Breast epithelium (tissue), 4 donors: ENCODE results near the gene ZNF747. TPM values are rescaled to one million over a fixed set of nuclear protein-coding genes. Genes with fewer than 3 reads are reported as not detected.

Experiments
- DNase-seq, 2 donors: peaks; one replicate each; pipeline ENCODE4 v3.0.0-alpha.2; 2019; ENCODE audit warnings: low spot score in 2 of 2
- H3K27ac ChIP-seq, 2 donors: fragments of 200-600 bp; sonication (generic) in 1 of 2; one replicate each; pipeline ENCODE4 v1.5.1; 2016 to 2019; ENCODE audit warnings: mild to moderate bottlenecking in 1 of 2
- H3K27me3 ChIP-seq, 2 donors: fragments of 200-600 bp; sonication (generic) in 1 of 2; one replicate each; pipeline versions ENCODE4 v1.5.1 to v1.6.0; 2017 to 2019; ENCODE audit warnings: control low read depth in 1 of 2, mild to moderate bottlenecking in 1 of 2
- H3K36me3 ChIP-seq: fragments of 200-600 bp; one replicate; pipeline ENCODE4 v1.5.1; 2019
- H3K4me1 ChIP-seq, 2 donors: fragments of 200-600 bp; sonication (generic); one replicate each; pipeline ENCODE4 v1.5.1; 2016 to 2019; ENCODE audit warnings: control low read depth in 1 of 2
- H3K4me3 ChIP-seq, 3 donors: fragments of 200-600 bp; sonication (generic); 1 replicate in 2 of 3; 2 replicates in 1 of 3; pipeline ENCODE4 v1.5.1; 2016 to 2019; ENCODE audit warnings: mild to moderate bottlenecking in 3 of 3, moderate library complexity in 2 of 3
- H3K9me3 ChIP-seq, 2 donors: fragments of 200-600 bp; sonication (generic) in 1 of 2; one replicate each; pipeline ENCODE4 v1.5.1; 2016 to 2019; ENCODE audit warnings: control low read depth in 1 of 2
- POLR2A ChIP-seq: fragments of 450-650 bp; IDR thresholded peaks from one replicate; pipeline ENCODE4 v1.6.1; 2016; ENCODE audit warnings: antibody characterized with exemption, mild to moderate bottlenecking, moderate library complexity
- POLR2AphosphoS5 ChIP-seq, 3 donors: sonication (generic); formaldehyde crosslinking; IDR thresholded peaks; one replicate each; pipeline ENCODE4 v1.6.1; 2017; ENCODE audit warnings: antibody characterized with exemption in 3 of 3
- intact Hi-C: fragments of 100-400 bp; cut with DNase I; formaldehyde crosslinking; loops from one replicate; pipeline ENCODE4 v1.15.1; 2023; ENCODE audit warnings: low total_unique reads
- total RNA-seq, 3 donors: library from RNA; depleted of rRNA; stranded (reverse); fragments of >200 nt; gene quantifications; one replicate each; pipeline ENCODE4 v1.1.0, GENCODE V29; 2016
- TF ChIP-seq, protein P1 (sequence below), 3 donors: fragments of 450-650 bp; IDR thresholded peaks; one replicate each; pipeline ENCODE4 v1.5.1; 2016 to 2017; ENCODE audit warnings: antibody characterized with exemption in 3 of 3, mild to moderate bottlenecking in 3 of 3, moderate library complexity in 3 of 3

ZNF747 gene
- total RNA-seq, 3 donors from 2014 or later, result 10.7 to 14.7 (median 13.2) TPM

DNA sequence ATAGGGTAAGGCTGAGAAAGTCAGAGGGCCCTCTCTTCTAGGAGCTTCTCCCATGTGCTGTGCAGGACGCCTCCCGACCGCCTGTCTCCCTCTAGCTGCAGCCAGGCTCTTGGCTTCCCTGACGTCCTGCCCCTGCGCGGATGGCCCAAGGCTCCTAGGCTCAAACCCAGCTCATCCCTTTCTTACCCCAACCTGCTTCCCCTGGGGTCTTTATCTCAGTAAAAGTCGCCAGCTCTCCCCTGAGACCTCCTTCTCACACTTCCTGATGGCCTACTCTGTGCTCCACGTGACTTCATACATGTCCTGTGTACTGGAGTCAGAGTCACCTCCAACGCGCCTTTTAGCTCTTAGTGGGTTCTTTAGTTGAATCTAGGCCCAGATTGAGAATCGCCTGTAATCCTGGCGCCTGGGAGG, 1.1 kb upstream of the ZNF747 start:
- peaks cover 5% of the 10 kb centered on the region for H3K36me3 ChIP-seq
- TF ChIP-seq POLR2AphosphoS5 (IDR thresholded peaks at IDR 0.05), result peak in 1 of 3 donors; percentile 32
- no peak for TF ChIP-seq POLR2A
- TF ChIP-seq, protein P1, sequence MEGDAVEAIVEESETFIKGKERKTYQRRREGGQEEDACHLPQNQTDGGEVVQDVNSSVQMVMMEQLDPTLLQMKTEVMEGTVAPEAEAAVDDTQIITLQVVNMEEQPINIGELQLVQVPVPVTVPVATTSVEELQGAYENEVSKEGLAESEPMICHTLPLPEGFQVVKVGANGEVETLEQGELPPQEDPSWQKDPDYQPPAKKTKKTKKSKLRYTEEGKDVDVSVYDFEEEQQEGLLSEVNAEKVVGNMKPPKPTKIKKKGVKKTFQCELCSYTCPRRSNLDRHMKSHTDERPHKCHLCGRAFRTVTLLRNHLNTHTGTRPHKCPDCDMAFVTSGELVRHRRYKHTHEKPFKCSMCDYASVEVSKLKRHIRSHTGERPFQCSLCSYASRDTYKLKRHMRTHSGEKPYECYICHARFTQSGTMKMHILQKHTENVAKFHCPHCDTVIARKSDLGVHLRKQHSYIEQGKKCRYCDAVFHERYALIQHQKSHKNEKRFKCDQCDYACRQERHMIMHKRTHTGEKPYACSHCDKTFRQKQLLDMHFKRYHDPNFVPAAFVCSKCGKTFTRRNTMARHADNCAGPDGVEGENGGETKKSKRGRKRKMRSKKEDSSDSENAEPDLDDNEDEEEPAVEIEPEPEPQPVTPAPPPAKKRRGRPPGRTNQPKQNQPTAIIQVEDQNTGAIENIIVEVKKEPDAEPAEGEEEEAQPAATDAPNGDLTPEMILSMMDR (IDR thresholded peaks at IDR 0.05), result peak in 2 of 3 donors; percentile 64 to 66
- peak overlapping the region; percentile 99 for H3K27ac ChIP-seq
- intact Hi-C loops, result no loop called here
- peaks cover 0 to 17% of the 10 kb centered on the region in 2 donors for H3K4me1 ChIP-seq
- peak overlapping the region; percentile 63 to 87 (median 76) for H3K4me3 ChIP-seq
- no peaks in the 10 kb centered on the region for H3K9me3 ChIP-seq
- H3K27me3 ChIP-seq, result no peaks in the 10 kb centered on the region
- peak; percentile 72 to 82 for DNase-seq

DNA sequence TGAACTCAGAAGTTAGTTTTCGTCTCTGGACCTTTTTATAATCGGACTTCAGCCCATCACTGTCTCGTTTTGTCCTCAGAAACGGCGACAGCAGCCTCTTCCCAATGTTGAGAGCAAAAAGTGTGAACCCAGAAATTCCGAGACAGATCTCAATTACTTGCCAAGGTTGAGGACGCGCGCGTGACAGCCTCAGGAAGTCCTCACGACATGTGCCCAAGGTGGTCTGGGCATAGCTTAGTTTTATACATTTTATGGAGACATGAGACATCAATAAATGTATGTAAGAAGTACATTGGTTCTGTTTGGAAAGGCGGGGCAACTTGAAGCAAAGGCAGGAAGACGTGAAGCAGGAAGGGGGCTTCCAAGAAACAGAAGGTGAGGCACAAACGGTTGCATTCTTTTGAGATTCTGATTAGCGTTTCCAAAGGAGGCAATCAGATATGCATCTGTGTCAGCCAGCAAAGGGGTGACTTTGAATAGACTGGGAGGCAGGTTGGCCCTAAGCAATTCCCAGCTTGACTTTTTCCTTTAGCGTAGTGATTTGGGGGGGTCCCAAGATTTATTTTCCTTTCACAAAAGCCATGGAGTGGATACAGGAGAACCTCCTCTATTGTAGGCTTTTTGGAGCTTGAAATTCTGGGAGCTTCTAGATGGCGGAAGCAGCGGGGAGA, 583 bp upstream of the ZNF747 start:
- Histone ChIP-seq H3K27ac (peak overlapping the region; percentile 99), H3K4me1 (peaks cover 0 to 17% of the 10 kb centered on the region in 2 donors), H3K27me3 (no peaks in the 10 kb centered on the region), H3K36me3 (peaks cover 5% of the 10 kb centered on the region), H3K9me3 (no peaks in the 10 kb centered on the region), H3K4me3 (peak overlapping the region; percentile 63 to 87 (median 76))
- TF ChIP-seq POLR2A, result peak; percentile 52
- TF ChIP-seq, protein P1 (IDR thresholded peaks at IDR 0.05), result no peak
- no peak for TF ChIP-seq POLR2AphosphoS5 (IDR thresholded peaks at IDR 0.05)
- DNase-seq, result no peak
- intact Hi-C loops, result no loop called here

DNA sequence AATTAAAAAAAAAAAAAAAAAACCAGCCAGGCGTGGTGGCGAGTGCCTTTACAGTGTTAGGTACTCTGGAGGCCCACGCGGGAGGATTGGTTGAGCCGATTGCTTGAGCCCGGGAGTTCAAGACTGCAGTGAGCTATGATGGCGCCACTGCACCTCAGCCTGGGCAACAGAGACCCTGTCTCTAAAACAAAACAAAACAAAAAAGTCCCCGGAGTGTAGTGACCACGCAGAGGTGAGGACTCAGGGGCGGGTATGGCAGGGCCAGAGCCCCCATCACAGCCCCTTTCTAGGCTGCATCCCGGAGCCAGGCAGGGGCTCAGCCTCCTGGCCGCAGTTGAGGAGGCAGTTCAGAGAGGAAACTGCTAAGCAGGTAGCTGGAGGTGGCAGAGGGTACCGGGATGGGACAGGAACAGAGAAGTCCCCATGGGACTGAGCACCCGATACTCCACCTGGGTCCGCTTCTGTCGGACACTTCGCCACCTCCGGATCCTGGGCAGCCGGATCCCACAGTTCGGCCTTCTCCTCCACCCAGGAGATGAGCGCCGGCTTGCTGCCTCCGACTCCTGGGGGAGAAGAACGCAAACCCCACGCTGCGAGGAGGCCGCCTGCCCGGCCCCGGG, 800 bp downstream of the ZNF747 start:
- Histone ChIP-seq H3K36me3 (peaks cover 5% of the 10 kb centered on the region), H3K4me3 (peak overlapping the region; percentile 63 to 87 (median 76)), H3K27me3 (no peaks in the 10 kb centered on the region), H3K4me1 (peaks cover 0 to 17% of the 10 kb centered on the region in 2 donors), H3K9me3 (no peaks in the 10 kb centered on the region), H3K27ac (peak overlapping the region; percentile 99)
- no peak for DNase-seq
- no peak for TF ChIP-seq POLR2AphosphoS5 (IDR thresholded peaks at IDR 0.05)
- no peak for TF ChIP-seq POLR2A
- TF ChIP-seq, protein P1 (IDR thresholded peaks at IDR 0.05), result no peak
- intact Hi-C loops, result no loop called here

DNA sequence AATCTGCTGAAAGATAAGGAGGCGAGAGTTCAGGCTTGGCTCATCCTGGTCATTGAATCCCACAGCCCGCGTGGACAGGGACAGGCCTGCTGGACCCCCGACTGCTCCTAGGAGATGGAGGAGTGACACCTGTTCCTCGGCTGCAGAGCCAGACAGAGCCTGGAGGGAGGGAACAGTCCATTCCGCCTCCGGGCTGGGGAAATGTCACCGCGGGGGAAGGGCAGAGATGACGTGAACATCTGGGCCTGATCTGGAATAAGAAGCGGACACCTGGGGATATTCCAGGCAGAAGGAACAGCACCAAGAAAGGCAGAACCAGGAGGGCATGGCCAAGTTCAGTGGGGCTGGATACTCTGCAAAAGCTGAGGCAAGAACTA, 1.5 kb downstream of the ZNF747 start:
- H3K4me1 ChIP-seq, result peaks cover 1 to 17% of the 10 kb centered on the region in 2 donors

More for the DNA sequence above, 1.5 kb downstream of the ZNF747 start:
- peak overlapping the region; percentile 99 for H3K27ac ChIP-seq
- intact Hi-C loops, result no loop called here
- no peaks in the 10 kb centered on the region for H3K9me3 ChIP-seq
- H3K27me3 ChIP-seq, result no peaks in the 10 kb centered on the region
- H3K36me3 ChIP-seq, result peaks cover 5% of the 10 kb centered on the region
- no peak for DNase-seq
- TF ChIP-seq, protein P1 (IDR thresholded peaks at IDR 0.05), result no peak
- no peak for TF ChIP-seq POLR2AphosphoS5 (IDR thresholded peaks at IDR 0.05)
- peak overlapping the region in 2 of 3 donors; percentile 76 to 87 for H3K4me3 ChIP-seq
